GM10248 (cell line): ENCODE results near the gene EXOC3L2.

ENCODE experiments used
- CTCF ChIA-PET: fragments of 300-600 bp; sonication (Branson Sonifier 250); formaldehyde crosslinking; extraction: SDS; loops from one replicate; lab custom pipeline; 2021; ENCODE audit warnings: antibody characterized with exemption; lab: Yijun Ruan, JAX
- POLR2A ChIA-PET: fragments of 350-650 bp; sonication (Branson Sonifier 250); formaldehyde crosslinking; extraction: SDS; loops from one replicate; lab custom pipeline; 2020; ENCODE audit warnings: antibody characterized with exemption; lab: Yijun Ruan, JAX
- DNase-seq: peaks from one replicate; pipeline ENCODE4 v3.0.0; 2012; ENCODE audit errors: extremely low spot score
- TF ChIP-seq, protein P1 (sequence below): IDR thresholded peaks from 2 replicates; pipeline ENCODE4 v1.5.1; 2012; ENCODE audit warnings: mild to moderate bottlenecking, low read depth; ENCODE audit errors: extremely low read depth, missing control alignments, control extremely low read depth

Gene EXOC3L2

DNA sequence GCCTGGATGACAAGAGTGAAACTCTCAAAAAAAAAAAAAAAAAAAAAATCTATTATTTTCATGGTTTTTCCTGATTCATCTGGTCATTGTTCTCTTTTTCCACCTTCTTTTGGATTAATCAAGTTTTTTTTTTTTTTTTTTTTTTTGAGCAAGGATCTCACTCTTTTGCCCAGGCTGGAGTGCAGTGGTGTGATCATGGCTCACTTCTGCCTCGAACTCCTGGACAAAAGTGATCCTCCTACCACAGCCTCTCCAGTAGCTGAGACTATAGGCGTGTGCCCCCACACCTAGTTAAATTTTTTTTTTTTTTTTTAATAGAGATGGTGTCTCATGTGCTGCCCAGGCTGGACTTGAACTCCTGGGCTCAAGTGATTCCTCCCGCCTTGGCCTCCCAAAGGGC, 38.9 kb downstream of the EXOC3L2 start:
- CTCF ChIA-PET: interaction anchor here (1.4 kb wide), 1 partner anchor 19 kb away, joined by 5 read pairs; no protein-coding TSS in a partner anchor
- TF ChIP-seq, protein P1, sequence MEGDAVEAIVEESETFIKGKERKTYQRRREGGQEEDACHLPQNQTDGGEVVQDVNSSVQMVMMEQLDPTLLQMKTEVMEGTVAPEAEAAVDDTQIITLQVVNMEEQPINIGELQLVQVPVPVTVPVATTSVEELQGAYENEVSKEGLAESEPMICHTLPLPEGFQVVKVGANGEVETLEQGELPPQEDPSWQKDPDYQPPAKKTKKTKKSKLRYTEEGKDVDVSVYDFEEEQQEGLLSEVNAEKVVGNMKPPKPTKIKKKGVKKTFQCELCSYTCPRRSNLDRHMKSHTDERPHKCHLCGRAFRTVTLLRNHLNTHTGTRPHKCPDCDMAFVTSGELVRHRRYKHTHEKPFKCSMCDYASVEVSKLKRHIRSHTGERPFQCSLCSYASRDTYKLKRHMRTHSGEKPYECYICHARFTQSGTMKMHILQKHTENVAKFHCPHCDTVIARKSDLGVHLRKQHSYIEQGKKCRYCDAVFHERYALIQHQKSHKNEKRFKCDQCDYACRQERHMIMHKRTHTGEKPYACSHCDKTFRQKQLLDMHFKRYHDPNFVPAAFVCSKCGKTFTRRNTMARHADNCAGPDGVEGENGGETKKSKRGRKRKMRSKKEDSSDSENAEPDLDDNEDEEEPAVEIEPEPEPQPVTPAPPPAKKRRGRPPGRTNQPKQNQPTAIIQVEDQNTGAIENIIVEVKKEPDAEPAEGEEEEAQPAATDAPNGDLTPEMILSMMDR: no peak
- DNase-seq: no peak
- POLR2A ChIA-PET: no interaction called here

DNA sequence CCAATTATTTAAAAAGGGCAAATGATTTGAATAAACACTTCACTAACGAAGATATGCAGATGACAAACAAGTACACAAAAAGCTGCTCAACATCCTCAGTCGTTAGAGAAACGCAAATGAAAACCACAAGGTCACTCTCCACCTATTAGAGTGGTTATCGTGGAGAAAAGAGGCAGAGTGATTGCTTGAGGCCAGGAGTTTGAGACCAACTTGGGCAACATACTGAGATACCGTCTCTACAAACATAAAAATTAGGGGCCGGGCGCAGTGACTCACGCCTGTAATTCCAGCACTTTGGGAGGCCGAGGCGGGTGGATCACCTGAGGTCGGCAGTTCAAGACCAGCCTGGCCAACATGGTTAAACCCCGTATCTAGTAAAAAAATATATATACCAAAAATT, 39.4 kb downstream of the EXOC3L2 start:
- no peak for DNase-seq
- ChIA-PET POLR2A (no interaction called here), CTCF (interaction anchor here (1.0 kb wide), 1 partner anchor 9 kb away, joined by 4 read pairs; no protein-coding TSS in a partner anchor)
- TF ChIP-seq, protein P1: no peak

DNA sequence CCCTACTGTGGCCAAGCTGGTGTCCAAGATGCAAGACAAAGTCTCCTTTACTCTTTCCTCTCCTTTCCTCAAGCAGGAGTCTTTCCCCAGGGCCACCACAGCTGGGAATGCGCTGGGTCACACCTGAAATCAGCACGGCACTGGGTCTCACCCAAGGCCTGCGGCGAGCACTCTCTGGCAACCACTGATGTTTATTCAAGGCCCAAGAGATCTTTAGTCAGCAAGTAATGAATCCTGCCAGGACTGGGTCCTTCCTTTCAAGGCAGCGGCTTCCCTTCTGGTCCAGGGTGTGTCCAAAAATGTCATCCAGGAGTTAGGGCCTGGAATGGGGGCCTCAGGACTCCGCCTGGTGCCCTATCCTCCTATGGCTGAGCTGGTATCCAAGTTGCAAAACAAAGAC, 42.6 kb downstream of the EXOC3L2 start:
- ChIA-PET CTCF (interaction anchor here (1.3 kb wide), 2 partner anchors 11 to 46 kb away, joined by 3 read pairs; no protein-coding TSS in a partner anchor), POLR2A (no interaction called here)
- TF ChIP-seq, protein P1: no peak
- DNase-seq: no peak

DNA sequence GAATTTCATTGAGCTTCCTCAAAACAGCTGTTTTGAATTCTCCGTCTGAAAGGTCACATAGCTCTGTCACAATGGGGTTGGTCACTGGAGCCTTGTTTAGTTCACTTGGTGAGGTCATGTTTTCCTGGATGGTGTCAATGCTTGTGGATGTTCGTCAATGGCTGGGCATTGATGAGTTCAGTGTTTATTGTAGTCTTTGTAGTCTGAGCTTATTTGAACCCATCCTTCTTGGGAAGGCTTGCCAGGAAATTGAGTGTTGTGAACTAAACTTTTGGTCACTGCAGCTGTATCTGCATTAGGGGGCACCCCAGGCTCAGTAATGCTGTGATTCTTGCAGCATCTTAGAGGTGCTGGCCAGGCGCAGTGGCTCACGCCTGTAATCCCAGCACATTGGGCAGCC, 44.6 kb downstream of the EXOC3L2 start:
- DNase-seq: no peak
- ChIA-PET CTCF (interaction anchor here (1.0 kb wide), 2 partner anchors 10 kb away, joined by 4 to 5 read pairs; no protein-coding TSS in a partner anchor), POLR2A (interaction anchor here (0.7 kb wide), 1 partner anchor 234 kb away, joined by 5 read pairs; no protein-coding TSS in a partner anchor)
- TF ChIP-seq, protein P1: no peak

DNA sequence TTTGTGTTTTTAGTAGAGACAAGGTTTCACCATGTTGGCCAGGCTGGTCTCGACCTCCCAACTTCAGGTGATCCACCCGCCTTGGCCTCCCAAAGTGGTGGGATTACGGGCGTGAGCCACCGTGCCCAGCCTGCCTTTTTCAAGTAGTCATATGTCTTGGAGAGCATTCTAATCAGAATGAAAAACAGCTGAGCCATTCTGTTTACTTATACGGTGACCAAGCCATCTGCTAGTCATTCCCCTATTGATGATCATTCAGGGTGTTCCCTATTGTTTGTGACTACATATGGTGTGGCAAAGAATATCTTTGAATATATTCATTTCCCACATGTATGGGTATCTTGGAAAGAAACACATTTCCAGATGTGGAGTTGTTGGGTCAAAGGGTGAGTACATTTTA, 49.4 kb downstream of the EXOC3L2 start:
- ChIA-PET POLR2A (interaction anchor here (0.6 kb wide), 1 partner anchor 205 kb away, joined by 8 read pairs; no protein-coding TSS in a partner anchor), CTCF (interaction anchor here (1.7 kb wide), 1 partner anchor 10 kb away, joined by 4 read pairs; no protein-coding TSS in a partner anchor)
- TF ChIP-seq, protein P1: no peak
- DNase-seq: no peak

DNA sequence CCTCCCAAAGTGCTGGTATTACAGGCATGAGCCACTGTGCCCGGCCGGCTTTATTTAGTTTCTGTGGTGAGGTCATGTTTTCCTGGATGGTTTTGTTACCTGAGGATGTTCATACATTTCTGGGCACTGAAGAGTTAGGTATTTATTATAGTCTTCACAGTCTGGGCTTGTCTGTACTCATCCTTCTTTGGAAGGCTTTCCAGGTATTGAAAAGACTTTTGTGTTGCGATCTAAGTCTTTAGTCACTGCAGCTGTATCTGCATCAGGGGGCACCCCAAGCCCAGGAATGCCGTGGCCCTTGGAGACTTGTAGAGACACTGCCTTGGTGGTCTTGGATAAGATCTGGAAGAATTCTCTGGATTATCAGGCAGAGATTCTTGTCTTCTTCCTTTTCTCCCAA, 53.8 kb downstream of the EXOC3L2 start:
- POLR2A ChIA-PET: no interaction called here
- TF ChIP-seq, protein P1: no peak
- DNase-seq: no peak
- CTCF ChIA-PET: interaction anchor here (0.9 to 1.1 kb wide), 2 partner anchors 9 to 11 kb away, joined by 3 to 4 read pairs; no protein-coding TSS in a partner anchor

DNA sequence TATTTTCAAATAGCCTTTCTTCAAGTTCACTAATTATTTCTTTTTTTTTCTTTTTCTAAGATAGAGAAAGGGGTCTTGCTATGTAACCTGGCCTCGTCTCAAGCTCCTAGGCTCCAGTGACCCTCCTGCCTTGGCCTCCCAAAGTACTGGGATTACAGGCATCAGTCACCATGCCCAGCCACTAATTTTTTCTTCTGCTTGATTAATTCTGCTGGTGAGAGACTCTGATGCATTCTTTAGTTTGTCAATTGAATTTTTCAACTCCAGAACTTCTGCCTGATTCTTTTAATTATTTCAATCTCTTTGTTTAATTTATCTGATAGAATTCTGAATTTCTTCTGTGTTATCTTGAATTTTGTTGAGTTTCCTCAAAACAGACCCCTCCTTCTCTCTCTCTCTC, 55.2 kb downstream of the EXOC3L2 start:
- POLR2A ChIA-PET: interaction anchor here (0.6 kb wide), 1 partner anchor 35 kb away, joined by 4 read pairs; no protein-coding TSS in a partner anchor
- DNase-seq: no peak
- TF ChIP-seq, protein P1: no peak
- CTCF ChIA-PET: interaction anchor here (1.4 kb wide), 1 partner anchor 10 kb away, joined by 4 read pairs; no protein-coding TSS in a partner anchor
